ENCODE measurements around the gene CSPG4.
"Not testable (repeated sequence)": the region's sequence is repeated elsewhere in the genome, so short reads cannot be mapped to it uniquely, and the experiment has no call there.

Gene CSPG4, protein sequence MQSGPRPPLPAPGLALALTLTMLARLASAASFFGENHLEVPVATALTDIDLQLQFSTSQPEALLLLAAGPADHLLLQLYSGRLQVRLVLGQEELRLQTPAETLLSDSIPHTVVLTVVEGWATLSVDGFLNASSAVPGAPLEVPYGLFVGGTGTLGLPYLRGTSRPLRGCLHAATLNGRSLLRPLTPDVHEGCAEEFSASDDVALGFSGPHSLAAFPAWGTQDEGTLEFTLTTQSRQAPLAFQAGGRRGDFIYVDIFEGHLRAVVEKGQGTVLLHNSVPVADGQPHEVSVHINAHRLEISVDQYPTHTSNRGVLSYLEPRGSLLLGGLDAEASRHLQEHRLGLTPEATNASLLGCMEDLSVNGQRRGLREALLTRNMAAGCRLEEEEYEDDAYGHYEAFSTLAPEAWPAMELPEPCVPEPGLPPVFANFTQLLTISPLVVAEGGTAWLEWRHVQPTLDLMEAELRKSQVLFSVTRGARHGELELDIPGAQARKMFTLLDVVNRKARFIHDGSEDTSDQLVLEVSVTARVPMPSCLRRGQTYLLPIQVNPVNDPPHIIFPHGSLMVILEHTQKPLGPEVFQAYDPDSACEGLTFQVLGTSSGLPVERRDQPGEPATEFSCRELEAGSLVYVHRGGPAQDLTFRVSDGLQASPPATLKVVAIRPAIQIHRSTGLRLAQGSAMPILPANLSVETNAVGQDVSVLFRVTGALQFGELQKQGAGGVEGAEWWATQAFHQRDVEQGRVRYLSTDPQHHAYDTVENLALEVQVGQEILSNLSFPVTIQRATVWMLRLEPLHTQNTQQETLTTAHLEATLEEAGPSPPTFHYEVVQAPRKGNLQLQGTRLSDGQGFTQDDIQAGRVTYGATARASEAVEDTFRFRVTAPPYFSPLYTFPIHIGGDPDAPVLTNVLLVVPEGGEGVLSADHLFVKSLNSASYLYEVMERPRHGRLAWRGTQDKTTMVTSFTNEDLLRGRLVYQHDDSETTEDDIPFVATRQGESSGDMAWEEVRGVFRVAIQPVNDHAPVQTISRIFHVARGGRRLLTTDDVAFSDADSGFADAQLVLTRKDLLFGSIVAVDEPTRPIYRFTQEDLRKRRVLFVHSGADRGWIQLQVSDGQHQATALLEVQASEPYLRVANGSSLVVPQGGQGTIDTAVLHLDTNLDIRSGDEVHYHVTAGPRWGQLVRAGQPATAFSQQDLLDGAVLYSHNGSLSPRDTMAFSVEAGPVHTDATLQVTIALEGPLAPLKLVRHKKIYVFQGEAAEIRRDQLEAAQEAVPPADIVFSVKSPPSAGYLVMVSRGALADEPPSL (N-terminal part only)

DNA sequence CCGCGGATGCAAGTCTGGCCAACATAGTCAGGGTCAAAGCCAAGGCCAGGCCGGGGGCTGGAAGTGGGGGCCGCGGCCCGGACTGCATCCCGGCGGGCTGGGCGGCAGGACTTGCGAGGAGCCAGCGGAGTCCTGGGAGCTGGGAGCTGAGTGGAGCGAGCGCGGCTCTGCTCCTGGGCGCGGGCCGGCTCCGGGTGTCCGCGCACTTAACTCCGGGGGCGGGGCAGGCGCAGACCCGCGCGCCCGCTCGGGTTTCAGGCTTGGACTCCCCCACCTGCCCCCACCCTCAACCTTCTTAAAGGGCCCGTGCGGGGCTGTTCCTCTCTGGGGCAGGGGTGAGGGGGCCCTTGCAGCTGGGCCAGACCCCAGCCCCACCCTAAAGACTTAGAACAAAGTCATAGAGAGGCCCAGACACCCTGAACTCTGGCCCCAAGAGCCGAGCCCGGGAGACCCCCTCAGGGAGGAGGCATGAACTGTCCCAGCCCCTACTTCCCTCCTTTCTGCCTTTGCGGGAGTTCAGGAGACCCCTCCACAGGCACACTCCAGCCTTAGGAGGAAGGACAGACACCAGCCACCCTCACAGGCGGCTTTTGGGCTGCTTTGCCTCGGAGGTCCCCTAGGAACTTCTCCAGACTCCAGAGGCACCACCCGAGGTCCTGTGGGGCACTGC lies at the start of gene CSPG4:
TSS of gene CSPG4 (minus strand) at position 181 of the 670 bp plus-strand sequence. CDS start at position 88, 93 bp downstream.
- DNase-seq (ENCODE audit: low read depth in 2 of 2) = no peak

DNA sequence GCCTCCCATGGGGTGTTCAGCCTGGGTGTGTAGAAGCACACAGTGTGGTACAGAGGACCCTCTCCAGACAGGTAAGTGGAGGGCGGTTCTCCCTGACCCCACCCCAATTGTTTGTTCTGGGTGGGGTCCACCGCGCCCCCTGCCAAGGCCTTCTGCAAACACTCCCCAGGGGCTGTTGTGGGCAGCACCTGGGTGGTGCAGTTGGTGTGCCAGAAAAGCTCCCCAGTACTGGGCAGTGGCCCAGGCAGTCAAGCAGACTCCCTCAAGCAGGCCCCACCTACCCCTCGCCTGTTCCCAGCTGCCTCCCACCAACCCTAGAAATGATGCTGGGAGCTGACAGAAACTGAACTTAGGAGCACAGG lies 49.7 kb upstream of the CSPG4 start:
- DNase-seq (ENCODE audit: low read depth in 2 of 2) = not testable (repeated sequence)

GRCh38 chr15:75761446-75762356 lies 49.1 kb upstream of the CSPG4 start:
- DNase-seq (ENCODE audit: low read depth in 2 of 2) = no peak

DNA sequence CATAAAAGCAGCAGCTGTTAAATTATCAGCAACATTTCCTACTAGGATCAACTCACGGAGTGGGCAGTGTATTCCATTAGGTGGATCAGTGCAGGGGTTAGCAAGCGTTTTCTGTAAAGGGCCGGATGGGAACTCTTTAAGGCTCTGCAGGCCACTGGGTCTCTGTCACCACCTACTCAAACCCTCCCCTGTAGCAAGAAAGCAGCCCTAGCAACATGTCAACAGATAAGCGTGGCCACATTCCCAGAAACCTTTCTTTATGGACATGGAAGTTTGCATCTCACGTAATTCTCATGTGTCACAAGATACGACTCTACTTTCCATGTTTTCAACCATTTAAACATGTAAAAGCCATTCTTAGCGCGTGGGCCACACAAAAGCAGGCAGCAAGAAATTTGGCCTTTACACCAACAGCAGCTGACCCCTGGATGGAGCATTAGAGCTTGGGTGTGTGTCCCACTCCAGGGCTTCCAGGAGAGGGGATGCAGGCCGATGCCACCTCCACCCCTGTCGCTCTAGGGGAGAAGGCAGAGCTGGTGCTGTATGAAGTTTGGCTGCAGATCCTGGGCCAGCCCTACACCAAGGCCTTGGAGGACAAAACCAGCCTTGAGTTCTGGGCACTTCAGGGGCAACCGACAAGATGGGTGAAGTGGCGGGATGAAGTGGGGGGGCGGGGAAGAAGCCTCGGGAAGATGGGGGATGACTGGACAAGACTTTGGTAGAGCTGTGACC lies 48.2 kb upstream of the CSPG4 start:
- DNase-seq (ENCODE audit: low read depth in 2 of 2) = no peak

- not testable (repeated sequence) for DNase-seq (ENCODE audit: low read depth in 2 of 2)
Observed at GRCh38 chr15:75760131-75760520, 47.5 kb upstream of the CSPG4 start.

- DNase-seq (ENCODE audit: low read depth in 2 of 2) = no peak
Observed at GRCh38 chr15:75759416-75760130, 46.9 kb upstream of the CSPG4 start.

DNA sequence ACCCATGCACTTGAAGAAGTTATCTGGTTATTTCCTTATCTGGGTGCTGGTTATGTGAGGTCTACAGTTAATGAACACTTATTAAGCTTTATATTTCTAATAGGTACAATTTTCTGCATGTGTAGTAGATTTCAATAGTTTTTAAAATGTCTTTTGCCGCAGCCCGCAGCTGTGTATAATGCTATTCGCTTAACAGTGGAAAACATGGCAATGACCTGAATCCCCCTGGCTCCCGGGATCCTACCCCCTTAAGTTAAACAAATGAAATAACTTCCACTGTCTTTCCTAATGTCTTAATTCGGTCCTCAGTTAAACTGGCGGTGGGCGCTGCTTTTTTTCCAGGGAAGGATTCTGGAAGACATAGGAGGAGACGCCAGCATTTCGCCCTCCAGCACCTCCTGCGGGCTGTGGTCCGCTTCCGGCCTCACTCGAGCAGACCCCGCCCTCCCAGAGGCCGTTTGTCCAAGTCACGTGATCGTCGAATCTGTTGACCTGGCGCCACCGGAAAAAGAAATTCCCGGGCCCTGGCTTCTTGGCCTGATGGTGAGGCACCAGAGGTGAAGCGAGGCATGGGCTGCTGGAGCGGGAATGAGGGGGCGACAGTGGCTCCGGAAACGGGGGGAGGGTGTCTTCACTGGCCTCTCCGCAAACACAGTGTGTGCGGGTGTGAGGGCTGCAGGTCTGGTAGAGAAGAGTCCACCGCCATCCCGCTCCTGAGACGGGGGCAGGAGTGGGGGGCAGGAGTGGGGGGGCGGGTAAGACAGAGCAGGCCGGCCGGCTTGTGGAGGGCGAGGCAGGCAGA lies 45.6 kb upstream of the CSPG4 start:
- DNase-seq (ENCODE audit: low read depth in 2 of 2) = peak; percentile 56 to 57

DNA sequence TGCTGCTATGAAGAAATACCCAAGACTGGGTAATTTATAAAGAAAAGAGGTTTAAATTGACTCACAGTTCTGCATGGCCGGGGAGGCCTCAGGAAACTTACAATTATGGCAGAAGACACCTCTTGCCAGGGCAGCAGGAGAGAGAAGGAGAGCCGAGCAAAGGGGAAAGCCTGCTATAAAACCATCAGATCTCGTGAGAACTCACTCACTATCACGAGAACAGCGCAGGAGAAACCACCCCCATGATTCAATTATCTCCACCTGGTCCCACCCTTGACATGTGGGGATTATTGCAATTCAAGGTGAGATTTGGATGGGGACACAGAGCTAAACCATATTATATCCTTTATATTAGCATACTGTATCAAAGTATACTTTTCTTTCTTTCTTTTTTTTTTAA lies 42.2 kb upstream of the CSPG4 start:
- not testable (repeated sequence) for DNase-seq (ENCODE audit: low read depth in 2 of 2)

GRCh38 chr15:75753145-75753544 lies 40.5 kb upstream of the CSPG4 start:
- DNase-seq (ENCODE audit: low read depth in 2 of 2) = no peak

DNA sequence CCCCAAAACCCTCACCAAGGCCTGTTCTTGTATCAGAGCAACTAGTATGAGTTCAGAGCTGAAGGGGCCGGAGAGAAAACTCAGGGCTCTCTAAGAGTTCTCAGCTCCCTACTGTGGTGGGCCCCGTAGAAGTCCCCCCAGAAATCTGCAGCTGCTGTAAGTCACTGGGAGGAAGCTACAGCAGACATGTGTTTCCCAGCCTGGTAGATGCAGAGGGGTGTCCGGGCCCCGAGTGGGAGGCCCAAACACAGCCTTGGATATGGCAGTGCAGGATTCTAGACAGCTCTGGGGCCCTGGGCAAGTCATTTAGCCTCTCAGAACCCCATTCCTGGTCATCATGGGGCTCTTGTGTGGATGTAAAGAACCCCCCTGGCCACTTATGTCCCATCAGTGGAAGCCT lies 39.2 kb upstream of the CSPG4 start:
- no peak for DNase-seq (ENCODE audit: low read depth in 2 of 2)

- DNase-seq (ENCODE audit: low read depth in 2 of 2) = no peak
Observed at GRCh38 chr15:75751116-75751875, 38.6 kb upstream of the CSPG4 start.

DNA sequence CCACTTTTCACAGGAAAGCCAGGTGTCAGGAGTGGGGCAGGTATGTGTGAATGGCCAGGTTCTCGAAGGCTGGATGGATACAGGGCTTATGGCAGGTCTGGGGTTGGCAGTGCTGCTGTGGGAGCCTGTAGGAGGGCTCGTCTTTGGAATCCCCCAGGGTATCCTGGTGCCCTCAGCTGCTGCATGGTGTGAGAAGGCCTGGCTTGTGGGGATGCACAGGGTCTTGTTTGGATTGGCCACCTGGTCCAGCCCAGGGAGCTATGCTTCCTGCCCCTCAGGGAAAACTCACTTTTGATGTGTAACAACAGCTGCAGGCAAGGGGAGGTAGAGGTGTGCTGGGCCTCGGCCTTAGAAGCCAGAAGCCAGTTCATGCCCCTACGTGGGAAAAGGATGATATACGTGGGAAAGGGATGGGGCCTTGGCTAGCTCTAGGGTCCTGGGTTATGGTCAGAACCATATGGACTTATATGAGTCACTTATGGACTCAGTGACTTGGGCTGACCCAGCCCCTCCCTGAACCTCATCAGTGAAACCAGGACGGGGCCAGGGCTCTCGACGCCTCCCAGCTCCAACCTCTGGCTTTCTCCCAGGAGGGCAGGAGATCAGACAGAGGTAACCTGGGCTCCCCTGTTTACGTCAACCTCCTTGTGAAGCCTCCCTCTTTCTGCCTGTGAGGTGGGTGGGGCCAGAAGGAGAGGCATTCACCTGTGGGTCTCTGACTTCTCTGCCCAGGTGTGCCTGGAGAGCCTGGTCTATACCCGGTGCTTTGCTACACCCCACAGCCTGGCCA lies 37.8 kb upstream of the CSPG4 start:
- DNase-seq (ENCODE audit: low read depth in 2 of 2) = no peak

- no peak for DNase-seq (ENCODE audit: low read depth in 2 of 2)
Observed at GRCh38 chr15:75749820-75750219, 37.2 kb upstream of the CSPG4 start.

DNA sequence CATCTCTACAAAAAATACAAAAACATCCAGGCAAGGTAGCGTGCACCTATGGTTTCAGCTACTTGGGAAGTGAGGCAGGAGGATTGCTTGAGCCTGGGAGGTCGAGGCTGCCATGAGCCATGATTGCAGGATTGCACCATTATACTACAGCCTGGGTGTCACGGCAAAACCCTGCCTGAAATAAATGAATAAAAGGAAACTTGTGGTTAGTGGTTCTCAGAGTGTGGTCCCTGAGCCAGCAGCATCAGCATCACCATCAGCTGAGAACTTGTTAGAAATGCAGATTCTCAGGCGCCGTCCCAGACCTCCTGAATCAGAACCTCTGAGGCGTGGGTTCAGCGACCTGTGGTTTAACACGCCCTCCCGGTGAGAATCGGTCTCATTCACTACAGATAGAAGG lies 36.2 kb upstream of the CSPG4 start:
- DNase-seq (ENCODE audit: low read depth in 2 of 2) = not testable (repeated sequence)

- DNase-seq (ENCODE audit: low read depth in 2 of 2) = not testable (repeated sequence)
Observed at GRCh38 chr15:75747121-75747520, 34.5 kb upstream of the CSPG4 start.

DNA sequence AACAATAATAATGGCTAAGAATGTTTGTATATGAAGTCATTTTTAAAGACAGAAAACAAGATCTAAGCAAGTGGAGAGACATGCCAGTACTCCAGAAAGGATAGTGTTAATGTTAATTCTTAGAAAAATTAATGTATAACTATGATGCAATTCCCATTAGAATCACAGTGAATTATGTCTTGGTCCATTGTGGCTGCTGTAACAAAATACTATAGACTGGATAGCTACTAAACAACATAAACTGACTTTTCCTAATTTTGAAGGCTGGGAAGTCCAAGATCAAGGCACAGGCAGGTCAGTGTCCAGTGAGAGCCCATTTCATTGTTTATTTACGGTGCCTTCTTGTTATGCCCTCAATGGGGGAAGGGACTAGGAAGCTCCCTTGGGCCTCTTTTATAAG lies 32.7 kb upstream of the CSPG4 start:
- DNase-seq (ENCODE audit: low read depth in 2 of 2) = no peak

DNA sequence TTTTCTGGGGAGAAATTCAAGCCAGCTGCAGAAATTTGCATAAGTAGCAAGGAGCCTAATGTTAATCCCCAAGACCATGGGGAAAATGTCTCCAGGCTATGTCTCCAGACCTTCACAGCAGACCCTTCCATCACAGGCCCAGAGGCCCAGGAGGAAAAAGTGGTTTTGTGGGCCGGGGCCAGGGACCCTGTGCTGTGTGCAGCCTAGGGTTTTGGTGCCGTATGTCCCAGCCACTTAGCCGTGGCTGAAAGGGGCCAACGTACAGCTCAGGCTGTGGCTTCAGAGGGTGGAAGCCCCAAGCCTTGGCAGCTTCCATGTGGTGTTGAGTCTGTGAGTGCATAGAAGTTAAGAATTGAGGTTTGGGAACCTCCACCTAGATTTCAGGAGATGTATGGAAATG lies 29.7 kb upstream of the CSPG4 start:
- DNase-seq (ENCODE audit: low read depth in 2 of 2) = not testable (repeated sequence)

All from fibroblast of skin of left biceps (primary cell).